ENCODE measurements around the gene NOX1.
"Not testable (repeated sequence)": the region's sequence is repeated elsewhere in the genome, so short reads cannot be mapped to it uniquely, and the experiment has no call there.

Gene NOX1

GRCh38 chrX:100819534-100819836 is 54.7 kb downstream of the NOX1 start:
- no peak for DNase-seq

DNA sequence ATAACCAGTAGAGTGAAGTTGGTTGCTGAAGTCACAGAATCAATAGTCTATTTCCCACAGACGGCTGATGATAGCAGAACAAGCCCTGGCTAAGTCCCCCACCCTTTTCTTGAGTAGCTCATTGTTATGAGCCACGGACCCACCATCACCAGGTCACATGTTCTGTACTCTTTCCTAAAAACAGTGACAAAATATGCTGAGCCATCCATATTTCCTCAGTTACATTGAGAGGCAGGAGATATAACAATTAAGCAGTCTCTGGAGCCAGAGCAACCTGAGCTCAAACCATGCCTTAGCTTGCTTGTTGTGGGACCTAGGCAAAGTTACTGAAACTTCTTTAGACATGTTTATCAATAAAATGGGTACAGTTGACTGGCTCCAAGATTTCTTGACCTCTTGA is 56.8 kb downstream of the NOX1 start:
- no peak for DNase-seq

- DNase-seq = no peak
Measured at GRCh38 chrX:100812216-100813158, 61.7 kb downstream of the NOX1 start.

DNA sequence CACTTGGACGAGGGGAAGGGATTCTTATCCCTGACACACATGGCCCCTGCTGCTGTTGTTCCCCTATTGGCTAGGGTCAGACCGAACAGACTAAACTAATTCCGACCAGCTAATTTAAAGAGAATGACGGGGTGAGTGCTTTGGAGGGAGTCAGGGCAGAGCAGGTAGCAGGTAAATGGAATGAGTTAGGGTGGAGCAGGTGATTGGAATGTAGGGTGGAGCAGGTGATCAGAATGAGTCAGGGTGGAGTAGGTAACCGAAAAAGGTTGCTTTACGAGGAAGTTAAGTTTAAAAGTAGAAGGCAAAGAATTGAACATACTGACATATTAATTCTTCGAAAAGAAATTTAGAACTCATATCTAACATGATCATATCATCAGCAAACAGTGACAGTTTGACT is 65.9 kb downstream of the NOX1 start:
- DNase-seq = not testable (repeated sequence)

- DNase-seq = no peak
Measured at GRCh38 chrX:100804780-100805179, 69.4 kb downstream of the NOX1 start.

DNA sequence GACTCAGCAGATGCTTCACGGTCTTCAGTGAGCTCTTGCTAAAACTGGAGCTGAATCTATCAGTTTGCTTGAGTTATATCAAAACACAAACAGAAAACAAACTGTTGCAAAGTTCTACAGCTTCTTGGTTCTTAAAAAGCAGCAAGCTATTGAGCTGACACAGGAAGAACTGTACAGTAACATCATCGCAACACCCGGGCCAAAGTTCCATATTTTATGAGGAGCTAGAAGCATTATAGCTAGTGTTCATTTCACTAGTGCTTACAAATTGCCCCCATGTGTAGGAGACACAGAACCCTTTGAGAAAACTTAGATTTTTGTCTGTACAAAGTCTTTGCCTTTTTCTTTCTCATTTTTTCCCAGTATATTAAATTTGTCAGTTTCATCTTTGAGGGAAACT is 71.3 kb downstream of the NOX1 start:
- DNase-seq = no peak

DNA sequence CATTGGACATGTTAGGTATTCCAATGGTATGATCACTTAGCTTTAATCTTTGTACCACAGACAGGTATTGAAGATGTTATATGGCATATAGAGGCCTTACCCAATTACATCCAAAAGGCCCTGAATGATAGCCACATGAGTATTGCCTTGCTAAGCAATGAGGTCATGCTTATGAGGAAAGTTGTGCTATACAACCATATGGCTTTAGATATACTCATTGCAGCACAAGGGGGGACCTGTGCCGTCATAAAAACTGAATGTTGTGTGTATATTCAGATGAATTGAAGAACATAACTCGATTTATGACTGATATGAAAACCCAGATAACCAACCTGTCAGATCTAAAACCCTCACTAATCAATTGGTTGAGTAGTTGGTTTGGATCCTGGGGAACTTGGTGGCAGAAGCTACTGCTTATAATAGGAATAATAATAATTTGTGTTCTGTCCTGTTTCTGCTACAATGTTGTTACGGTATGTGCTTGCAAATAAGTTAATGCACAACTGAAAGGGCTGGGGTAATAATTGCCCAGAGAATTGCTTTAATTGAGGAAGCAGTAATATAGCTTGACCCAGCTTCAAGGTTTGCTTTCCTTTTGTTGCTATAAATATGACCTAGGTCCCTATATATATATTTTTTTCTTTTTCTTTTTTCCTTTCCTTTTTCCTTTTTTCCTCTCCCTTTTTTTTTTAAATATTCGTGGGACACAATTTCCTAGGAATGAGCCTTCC is 75.5 kb downstream of the NOX1 start:
- DNase-seq = no peak

- DNase-seq = no peak
Measured at GRCh38 chrX:100797359-100797758, 76.8 kb downstream of the NOX1 start.

DNA sequence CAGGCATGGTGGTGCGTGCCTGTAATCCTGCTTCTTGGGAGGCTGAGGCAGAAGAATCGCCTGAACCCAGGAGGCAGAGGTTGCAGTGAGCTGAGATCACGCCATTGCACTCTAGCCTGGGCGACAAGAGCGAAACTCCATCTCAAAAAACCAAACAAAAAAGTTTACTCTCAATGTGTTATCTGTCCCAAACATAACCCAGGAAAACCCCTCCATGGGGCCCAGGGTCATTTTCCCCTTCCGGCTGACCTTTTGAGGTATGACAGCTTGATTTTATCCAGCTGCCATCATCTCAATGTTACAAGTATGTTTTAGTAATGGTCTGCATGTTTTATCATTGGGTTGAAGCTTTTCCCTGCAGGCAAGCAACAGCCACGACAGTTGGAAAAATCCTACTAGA is 77.8 kb downstream of the NOX1 start:
- not testable (repeated sequence) for DNase-seq

Data from AML-193 (cell line).